ENCODE measurements around the gene RICTOR.

DNA sequence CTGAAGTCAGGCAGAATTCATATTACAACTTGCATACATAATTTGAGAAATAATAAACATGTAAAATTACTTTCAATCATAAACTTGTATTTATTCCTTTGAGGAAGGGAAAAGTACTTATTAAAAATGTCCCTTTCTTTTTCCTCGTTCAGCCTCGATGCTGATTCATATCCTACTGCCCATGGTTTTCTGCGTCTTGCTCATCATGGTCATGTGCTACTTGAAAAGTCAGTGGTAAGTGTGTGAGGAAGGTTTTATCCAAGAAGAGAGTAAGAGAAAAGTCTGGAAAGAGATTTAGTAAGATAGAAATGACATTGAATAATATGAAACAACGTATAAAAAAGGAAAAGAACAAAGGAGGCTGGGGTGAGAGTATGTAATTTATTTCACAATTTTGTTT lies 142.5 kb downstream of the RICTOR start:
- TF ChIP-seq FOXK2 (IDR thresholded peaks at IDR 0.05): no peak
- no peak for TF ChIP-seq ELF4 (IDR thresholded peaks at IDR 0.05)
- TF ChIP-seq NFRKB (IDR thresholded peaks at IDR 0.05): no peak
- TF ChIP-seq BHLHE40 (IDR thresholded peaks at IDR 0.05; ENCODE audit: borderline replicate concordance): no peak
- no peak for TF ChIP-seq SP1 (IDR thresholded peaks at IDR 0.05)
- no peak for TF ChIP-seq SUZ12 (IDR thresholded peaks at IDR 0.05)
- TF ChIP-seq HDGF (IDR thresholded peaks at IDR 0.05; ENCODE audit: borderline replicate concordance): no peak
- TF ChIP-seq FOXM1 (IDR thresholded peaks at IDR 0.05; ENCODE audit: borderline replicate concordance): no peak
- no peak for TF ChIP-seq CTBP1 (IDR thresholded peaks at IDR 0.05; ENCODE audit: borderline replicate concordance)
- TF ChIP-seq FOXA1 (IDR thresholded peaks at IDR 0.05): no peak

All from HEK293T (cell line).